ENCODE data around the gene TRIM7.
"Not testable (repeated sequence)": the region's sequence is repeated elsewhere in the genome, so short reads cannot be mapped to it uniquely, and the experiment has no call there.

The TRIM7 gene

DNA sequence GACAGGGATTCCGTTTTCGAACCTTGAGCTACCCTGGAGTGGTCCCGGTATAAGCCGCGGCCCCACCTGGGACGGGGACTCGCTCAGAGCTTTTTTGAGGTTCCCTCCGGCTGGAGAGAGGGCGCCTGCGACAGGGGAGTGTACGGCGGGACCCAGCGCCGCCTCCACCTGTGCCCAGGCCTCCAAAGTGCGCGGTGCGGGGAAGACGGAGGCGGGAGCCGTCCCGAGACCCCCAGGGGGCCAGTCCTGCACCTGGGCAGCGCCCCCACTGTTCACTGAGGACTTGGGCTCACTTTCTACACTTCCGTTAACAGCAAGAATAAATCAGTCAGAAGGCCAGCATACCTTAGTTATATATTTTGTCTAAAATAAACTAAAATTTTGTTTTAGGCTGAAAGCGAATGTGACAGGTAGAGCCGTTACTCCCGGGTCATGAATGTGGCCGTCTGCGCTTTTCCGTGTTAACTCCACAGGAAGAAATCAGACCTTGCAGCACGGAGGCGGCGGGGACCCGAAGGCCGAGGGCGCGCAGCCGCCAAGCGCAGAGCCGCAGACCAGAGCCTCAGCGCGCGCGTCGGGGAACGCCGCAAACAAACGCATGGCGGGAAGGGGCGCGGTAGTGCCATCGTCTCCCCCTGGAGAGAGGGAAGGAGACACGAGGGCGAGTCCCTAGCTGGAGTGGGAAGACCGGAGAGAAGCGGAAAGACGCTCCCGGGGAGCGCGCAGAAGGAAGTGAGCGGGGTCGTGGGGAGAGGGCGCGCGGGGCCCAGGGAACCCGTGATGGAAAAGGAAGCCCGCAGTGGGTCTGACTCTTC is 14.1 kb downstream of the TRIM7 start:
- no peak for DNase-seq

DNA sequence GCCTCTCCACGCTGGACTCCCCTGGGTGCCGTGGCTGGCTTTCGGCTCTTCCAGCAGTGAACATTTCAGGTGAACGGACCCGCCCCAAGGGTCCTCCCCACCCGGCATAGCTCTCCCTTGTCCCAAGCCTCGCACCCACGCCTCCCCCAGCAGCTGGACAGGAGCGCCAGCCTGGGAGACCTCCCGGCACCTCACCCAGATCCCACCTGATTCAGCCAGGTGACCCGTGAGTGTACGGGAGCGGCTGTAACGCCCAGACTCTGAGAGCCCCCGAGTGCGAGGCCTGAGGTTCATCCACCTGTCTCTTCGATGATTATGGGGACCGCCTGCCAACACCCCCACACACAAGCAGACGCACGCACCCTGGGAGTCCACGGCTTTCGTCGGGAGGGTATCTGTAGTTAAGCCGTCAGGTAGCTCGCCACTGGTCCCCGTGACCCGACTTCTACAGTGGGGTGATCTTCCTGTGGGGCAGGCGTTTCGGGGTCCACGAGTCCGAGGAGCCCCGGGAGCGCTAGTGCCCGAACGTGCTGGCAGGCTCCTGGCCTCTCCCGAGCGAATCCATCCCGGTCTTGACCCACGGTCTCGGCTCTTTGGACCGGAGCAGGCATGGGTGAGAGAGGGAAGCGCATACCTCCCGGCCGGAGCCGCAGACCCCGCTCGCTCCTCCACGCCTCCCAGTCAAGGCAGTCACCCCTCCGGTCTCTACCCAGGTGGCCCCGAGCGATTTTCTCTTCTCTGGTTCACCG is 14.9 kb downstream of the TRIM7 start:
- no peak for DNase-seq

DNA sequence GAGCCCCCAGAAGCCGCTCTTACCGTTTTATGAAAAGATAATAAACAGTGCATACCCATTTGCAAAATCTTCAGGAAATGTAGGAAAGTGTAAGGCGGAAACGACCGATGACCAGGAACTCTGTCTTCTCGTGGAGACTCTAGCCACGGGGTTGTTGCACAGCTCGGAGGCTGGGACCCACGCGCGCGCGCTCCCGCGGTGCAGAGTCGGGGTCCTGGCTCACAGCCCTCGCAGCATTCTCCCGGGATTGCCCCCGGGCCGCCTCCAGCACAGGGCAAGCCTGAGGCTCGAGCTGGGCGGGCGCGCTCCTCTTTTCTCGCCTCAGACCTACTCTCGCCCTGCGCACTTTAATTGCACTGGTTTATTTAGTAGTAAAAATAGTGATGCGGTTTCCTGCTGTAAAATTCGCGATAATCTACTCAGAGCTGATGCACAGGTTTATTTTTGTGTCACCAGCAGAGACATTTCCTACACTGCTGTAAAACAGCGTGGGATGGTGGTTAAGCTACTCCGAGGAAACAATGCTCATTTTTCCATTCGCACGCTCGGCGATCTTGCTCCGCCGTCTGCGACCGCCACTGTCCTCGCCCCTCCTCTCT is 15.5 kb downstream of the TRIM7 start:
- no peak for DNase-seq

DNA sequence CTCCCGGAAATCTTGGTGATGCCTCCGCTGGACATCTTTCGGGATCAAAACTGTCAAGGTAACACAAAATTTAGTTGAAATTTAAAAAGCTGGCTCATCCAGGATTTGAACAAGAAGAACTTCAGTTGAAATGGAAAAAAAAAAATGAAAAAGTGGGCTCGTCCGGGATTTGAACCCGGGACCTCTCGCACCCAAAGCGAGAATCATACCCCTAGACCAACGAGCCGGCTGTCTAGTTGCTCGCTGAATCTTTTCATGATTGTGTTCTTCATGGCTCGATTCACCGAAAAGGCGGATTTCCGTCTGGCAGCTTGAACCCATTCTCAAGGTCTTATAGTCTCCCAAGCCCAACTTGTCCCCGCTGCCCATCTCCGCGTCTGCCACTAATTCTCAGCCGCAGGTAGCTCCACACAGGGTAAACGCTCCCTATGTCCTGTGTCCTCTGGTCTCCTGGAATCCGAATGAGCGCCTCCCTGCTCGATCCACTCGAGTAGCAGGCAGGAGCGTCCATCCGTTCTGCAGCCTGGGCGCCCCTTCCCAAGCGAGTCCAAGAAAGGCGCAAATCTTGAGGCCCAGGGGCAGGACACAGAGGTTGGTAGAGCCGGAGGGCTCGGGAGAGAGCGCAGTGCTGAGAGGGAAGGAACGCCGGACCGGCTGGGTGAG is 16.2 kb downstream of the TRIM7 start:
- DNase-seq = no peak

- no peak for DNase-seq
Observed at GRCh38 chr5:181187500-181188213, 17.3 kb downstream of the TRIM7 start.

- DNase-seq = no peak
Observed at GRCh38 chr5:181186986-181187499, 18.0 kb downstream of the TRIM7 start.

DNA sequence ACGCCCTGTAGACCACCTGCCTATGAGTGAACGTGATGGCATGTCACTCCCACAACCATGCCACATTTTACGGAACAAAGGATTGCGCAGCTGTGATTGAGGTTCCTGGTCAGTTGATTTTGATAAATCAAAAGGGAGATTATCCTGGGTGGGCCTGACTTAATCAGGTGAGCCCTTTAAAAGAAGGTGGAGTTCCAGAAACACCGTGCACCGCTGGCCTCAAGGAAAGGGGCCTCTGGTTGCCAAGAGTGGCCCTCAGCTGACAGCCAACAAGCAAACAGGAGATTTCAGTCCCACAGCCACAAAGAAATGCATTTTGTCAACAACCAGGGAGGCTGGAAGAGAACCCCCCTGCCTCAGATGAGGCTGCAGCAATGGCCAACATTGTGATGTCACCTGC is 19.0 kb downstream of the TRIM7 start:
- no peak for DNase-seq

- no peak for DNase-seq
Observed at GRCh38 chr5:181185560-181185959, 19.4 kb downstream of the TRIM7 start.

- no peak for DNase-seq
Observed at GRCh38 chr5:181184845-181185216, 20.2 kb downstream of the TRIM7 start.

GRCh38 chr5:181182651-181183050 is 22.3 kb downstream of the TRIM7 start:
- no peak for DNase-seq

DNA sequence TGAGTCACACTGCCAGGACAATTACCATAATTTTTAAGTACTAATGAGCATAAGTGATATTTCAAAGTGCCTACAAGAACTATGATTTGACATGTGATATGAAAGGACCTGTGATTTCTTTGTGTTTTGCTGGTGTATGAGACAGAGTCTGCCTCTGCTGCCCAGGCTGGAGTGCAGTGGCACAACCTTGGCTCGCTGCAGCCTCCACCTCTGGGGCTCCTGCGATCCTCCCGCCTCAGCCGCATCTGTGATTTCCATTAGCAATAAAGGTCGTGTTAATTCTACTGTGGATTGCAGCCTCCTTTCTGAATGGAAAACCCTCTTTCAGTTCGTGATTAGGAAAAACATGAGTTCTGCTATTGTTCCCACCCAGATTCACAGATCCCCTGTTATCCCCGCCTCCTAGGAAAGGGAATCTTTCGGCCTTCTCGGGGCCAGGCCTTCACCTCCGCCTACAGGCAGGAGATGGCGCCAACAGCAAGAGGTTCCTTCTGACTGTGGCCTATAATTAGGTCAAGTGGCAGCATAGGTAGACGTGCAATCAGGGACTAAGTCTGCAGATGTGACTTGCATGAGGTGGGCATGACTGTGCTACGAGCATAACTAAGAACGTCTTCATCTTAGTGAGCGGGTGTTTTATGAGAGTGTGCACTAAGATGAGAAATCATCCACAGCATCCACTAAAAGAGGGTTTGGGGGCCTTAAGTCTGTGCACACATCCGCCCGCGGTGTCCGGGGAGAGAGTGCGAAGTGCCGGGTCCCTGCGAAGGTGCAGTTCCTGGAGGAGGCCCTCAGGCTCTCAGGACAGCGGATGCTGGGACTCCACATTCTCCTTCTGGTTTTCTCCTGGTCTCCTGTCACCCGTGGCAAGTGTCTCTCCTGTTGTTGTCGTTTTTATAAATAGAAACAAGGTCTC is 23.1 kb downstream of the TRIM7 start:
- DNase-seq = no peak

- not testable (repeated sequence) for DNase-seq
Observed at GRCh38 chr5:181177559-181177958, 27.4 kb downstream of the TRIM7 start.

- DNase-seq = no peak
Observed at GRCh38 chr5:181176254-181176952, 28.6 kb downstream of the TRIM7 start.

GRCh38 chr5:181173420-181174342 is 31.3 kb downstream of the TRIM7 start:
- no peak for DNase-seq

- no peak for DNase-seq
Observed at GRCh38 chr5:181173027-181173419, 32.0 kb downstream of the TRIM7 start.

DNA sequence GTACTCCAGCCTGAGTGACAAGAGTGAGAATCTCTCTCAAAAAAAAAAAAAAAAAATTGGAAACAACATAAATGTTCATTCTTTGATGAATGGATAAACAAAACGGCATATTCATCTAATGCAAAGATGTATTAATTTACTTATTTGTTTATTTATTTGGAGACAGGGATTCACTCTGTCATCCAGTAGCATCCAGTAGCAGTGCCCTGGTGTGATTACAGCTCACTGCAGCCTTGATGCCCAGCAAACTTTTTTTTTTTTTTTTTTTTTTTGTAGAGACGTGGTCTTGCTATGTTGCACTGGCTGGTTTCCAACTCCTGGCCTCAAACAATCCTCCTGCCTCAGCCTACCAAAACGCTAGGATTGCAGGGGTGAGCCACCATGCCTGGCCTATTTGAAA is 33.2 kb downstream of the TRIM7 start:
- DNase-seq = no peak

- DNase-seq = no peak
Observed at GRCh38 chr5:181170996-181171395, 34.0 kb downstream of the TRIM7 start.

DNA sequence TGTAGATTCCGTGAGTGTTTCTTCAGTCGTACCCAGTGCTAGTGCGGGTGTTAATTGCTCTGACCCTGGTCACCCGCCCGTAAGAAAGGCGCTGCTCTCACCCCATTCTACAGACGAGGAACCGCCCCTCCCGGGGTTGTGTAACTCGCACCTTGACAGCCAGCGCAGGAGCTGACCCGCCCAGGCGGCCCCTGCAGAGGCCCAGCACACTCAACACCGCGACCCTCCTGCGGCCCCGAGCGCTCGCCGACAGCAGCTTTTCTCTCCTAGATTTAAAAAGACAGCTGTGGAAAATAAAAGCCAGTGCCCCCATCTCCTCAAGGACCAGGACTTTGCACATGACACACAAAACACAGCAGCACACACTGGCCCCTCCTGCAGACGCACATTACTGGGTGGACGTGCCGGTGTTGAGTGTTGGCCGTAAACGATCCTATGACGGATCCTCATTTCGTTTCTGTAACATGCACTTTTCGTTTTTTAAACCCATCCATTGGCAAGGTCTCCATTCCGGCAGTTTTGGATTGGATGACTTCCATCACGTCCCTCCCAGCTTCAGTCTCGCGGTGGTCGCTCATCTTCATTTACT is 34.7 kb downstream of the TRIM7 start:
- DNase-seq = no peak
